Neutrophil (primary cell): ENCODE measurements around the gene CSRNP3.

ENCODE experiments used
- H3K27ac ChIP-seq: fragments of 200-600 bp; sonication (generic); 2 replicates; pipeline ENCODE4 v1.5.1; 2016; ENCODE audit warnings: mild to moderate bottlenecking, moderate library complexity
- H3K27me3 ChIP-seq: fragments of 200-600 bp; sonication (generic); 2 replicates; pipeline ENCODE4 v1.6.0; 2016; ENCODE audit warnings: mild to moderate bottlenecking
- H3K36me3 ChIP-seq: fragments of 200-600 bp; sonication (generic); 2 replicates; pipeline ENCODE4 v1.5.1; 2017
- H3K4me1 ChIP-seq, 2 experiments: fragments of 200-600 bp in 1 of 2; sonication (generic) in 1 of 2; 1 replicate in 1 of 2; 2 replicates in 1 of 2; pipeline versions ENCODE4 v1.5.1 to v1.6.1; 2013 to 2016; ENCODE audit warnings: low read depth in 1 of 2, low read length in 1 of 2, mild to moderate bottlenecking in 1 of 2, moderate library complexity in 1 of 2; ENCODE audit not compliant: control insufficient read depth in 1 of 2, insufficient read depth in 1 of 2
- H3K4me3 ChIP-seq, 2 experiments: fragments of 200-600 bp in 1 of 2; sonication (generic) in 1 of 2; 1 replicate in 1 of 2; 2 replicates in 1 of 2; pipeline ENCODE4 v1.5.1; 2013 to 2016; ENCODE audit warnings: low read depth in 1 of 2, low read length in 1 of 2, mild to moderate bottlenecking in 1 of 2, moderate library complexity in 1 of 2
- H3K9me3 ChIP-seq: fragments of 200-600 bp; sonication (generic); 2 replicates; pipeline ENCODE4 v1.5.1; 2016
- CTCF ChIP-seq: fragments of 200-600 bp; sonication (generic); IDR thresholded peaks from 2 replicates; pipeline ENCODE4 v1.5.1; 2016; ENCODE audit warnings: antibody characterized with exemption

Gene CSRNP3

GRCh38 chr2:165624470-165624800 is 154.9 kb downstream of the CSRNP3 start:
- no peak for TF ChIP-seq CTCF
- no peaks in the 10 kb centered on the region for H3K36me3 ChIP-seq
- no peaks in the 10 kb centered on the region for H3K4me1 ChIP-seq
- no peak overlapping the region for H3K4me3 ChIP-seq
- H3K9me3 ChIP-seq: no peaks in the 10 kb centered on the region
- H3K27me3 ChIP-seq: no peaks in the 10 kb centered on the region
- H3K27ac ChIP-seq: no peak overlapping the region

DNA sequence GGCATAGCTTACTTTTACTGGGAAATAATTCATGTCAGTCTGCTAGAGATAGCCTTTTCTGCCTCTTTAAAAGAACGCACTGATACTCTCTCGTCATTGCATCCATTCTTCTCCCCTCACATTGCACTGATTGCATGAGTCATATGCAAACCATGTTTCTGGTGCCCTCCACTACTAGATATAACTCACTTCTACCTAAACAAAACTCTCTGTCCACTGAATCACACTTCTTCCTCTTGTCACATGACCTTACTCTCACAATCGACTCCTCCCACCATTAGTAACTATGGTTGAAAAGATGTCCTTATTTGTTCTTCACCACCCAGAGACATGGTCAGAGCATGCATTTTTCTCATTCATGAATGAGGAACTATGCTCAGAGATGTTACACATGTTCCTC is 158.0 kb downstream of the CSRNP3 start:
- Histone ChIP-seq H3K36me3 (no peaks in the 10 kb centered on the region), H3K27me3 (no peaks in the 10 kb centered on the region), H3K4me3 (no peak overlapping the region), H3K9me3 (no peaks in the 10 kb centered on the region), H3K27ac (no peak overlapping the region), H3K4me1 (no peaks in the 10 kb centered on the region)
- TF ChIP-seq CTCF: no peak

DNA sequence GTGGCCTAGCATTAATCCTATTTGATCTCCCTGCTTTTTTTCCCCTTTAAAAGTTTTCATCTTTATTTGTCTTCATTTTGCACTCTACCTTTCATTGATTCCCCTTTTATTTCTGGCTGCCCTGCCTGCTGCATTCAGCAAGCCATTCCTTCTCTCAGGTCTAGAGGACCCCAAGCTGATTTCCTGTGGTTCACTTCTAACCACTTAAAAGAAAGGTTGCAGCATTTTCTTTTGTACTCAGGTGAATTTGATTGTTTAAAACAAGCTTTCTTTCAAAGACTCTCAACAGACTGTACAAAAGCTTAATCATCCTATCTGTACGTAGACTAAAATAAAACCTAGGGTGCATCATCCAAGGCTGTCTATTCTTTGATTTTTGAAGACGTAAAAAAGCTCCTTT is 160.3 kb downstream of the CSRNP3 start:
- H3K27me3 ChIP-seq: no peaks in the 10 kb centered on the region
- TF ChIP-seq CTCF: no peak
- H3K9me3 ChIP-seq: no peaks in the 10 kb centered on the region

GRCh38 chr2:165630236-165630635 is 160.7 kb downstream of the CSRNP3 start:
- Histone ChIP-seq H3K9me3 (no peaks in the 10 kb centered on the region), H3K36me3 (no peaks in the 10 kb centered on the region), H3K27ac (no peak overlapping the region), H3K4me1 (no peaks in the 10 kb centered on the region), H3K27me3 (no peaks in the 10 kb centered on the region), H3K4me3 (no peak overlapping the region)
- TF ChIP-seq CTCF: no peak

More for the DNA sequence above, 160.3 kb downstream of the CSRNP3 start:
- Histone ChIP-seq H3K4me3 (no peak overlapping the region), H3K27ac (no peak overlapping the region), H3K36me3 (no peaks in the 10 kb centered on the region), H3K4me1 (no peaks in the 10 kb centered on the region)

DNA sequence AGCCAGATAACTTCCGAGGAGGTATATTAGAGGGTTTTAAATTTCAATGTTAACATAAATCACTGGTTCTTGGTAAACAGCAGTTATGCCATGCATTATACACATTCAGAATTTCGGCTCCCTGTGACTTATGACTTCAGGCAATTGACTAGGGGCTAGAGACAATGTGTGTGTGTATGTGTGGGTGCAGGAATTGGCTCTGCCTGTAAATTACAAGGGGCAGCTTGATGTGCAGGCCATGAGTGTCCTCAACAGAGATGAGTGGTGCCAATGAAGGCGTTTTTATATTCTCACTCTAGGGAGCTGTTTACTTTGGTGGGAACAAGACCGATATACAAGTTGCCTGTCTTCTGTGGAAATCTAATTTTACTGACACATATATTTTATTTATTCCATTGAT is 161.6 kb downstream of the CSRNP3 start:
- no peaks in the 10 kb centered on the region for H3K36me3 ChIP-seq
- no peak overlapping the region for H3K27ac ChIP-seq
- no peaks in the 10 kb centered on the region for H3K9me3 ChIP-seq
- no peaks in the 10 kb centered on the region for H3K4me1 ChIP-seq
- no peaks in the 10 kb centered on the region for H3K27me3 ChIP-seq
- TF ChIP-seq CTCF: no peak
- no peak overlapping the region for H3K4me3 ChIP-seq

GRCh38 chr2:165632594-165632993 is 163.1 kb downstream of the CSRNP3 start:
- Histone ChIP-seq H3K27ac (no peak overlapping the region), H3K9me3 (no peaks in the 10 kb centered on the region), H3K36me3 (no peaks in the 10 kb centered on the region), H3K4me1 (no peaks in the 10 kb centered on the region), H3K4me3 (no peak overlapping the region), H3K27me3 (no peaks in the 10 kb centered on the region)
- no peak for TF ChIP-seq CTCF
